HL-60/S4 treated with retinoic acid at 250 ng/mL for 4 days and 3 days (cell line): ENCODE data around the gene ZSCAN26.
"Not testable (repeated sequence)": the region's sequence is repeated elsewhere in the genome, so short reads cannot be mapped to it uniquely, and the experiment has no call there.

ENCODE experiments used
- in situ Hi-C: fragments of 300-500 bp; cut with MboI; formaldehyde crosslinking; loops from 2 replicates; pipeline ENCODE4 v1.7.0; 2022; ENCODE audit warnings: low sequenced_read_pairs

ZSCAN26 gene

DNA sequence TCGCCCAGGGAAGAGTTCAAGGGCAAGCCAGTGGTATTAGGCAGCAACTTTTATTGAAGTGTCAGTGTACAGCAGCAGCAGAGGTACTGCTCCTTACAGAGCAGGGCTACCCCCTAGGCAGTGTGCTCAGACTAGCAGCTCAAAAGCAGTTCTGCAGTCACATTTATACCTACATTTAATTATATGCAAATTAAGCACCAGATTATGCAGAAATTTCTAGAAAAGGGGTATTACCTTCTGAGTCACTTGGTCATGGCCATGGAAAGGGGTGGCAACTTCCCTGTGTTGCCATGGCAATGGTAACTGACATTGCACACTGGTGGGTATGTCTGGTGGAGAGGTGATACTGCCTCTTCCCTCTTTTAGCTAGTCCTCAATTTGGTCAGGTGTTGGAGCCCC is 12.8 kb upstream of the ZSCAN26 start:
- in situ Hi-C loops: no loop called here

DNA sequence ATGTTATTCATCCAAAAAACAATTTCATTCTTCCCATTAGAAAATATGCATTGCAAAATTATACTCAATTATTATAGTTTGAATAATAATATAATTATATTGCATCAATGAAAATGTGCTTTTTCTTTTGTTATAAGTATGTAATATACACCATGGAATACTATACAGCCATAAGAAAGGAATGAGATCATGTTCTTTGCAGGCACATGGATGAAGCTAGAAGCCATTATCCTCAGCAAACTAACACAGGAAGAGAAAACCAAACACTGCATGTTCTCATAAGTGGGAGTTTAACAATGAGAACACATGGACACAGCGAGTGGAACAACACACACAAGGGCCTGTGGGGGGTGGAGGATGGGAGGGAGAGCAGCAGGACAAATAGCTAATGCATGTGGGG is 9.9 kb upstream of the ZSCAN26 start:
- in situ Hi-C loops: no loop called here

DNA sequence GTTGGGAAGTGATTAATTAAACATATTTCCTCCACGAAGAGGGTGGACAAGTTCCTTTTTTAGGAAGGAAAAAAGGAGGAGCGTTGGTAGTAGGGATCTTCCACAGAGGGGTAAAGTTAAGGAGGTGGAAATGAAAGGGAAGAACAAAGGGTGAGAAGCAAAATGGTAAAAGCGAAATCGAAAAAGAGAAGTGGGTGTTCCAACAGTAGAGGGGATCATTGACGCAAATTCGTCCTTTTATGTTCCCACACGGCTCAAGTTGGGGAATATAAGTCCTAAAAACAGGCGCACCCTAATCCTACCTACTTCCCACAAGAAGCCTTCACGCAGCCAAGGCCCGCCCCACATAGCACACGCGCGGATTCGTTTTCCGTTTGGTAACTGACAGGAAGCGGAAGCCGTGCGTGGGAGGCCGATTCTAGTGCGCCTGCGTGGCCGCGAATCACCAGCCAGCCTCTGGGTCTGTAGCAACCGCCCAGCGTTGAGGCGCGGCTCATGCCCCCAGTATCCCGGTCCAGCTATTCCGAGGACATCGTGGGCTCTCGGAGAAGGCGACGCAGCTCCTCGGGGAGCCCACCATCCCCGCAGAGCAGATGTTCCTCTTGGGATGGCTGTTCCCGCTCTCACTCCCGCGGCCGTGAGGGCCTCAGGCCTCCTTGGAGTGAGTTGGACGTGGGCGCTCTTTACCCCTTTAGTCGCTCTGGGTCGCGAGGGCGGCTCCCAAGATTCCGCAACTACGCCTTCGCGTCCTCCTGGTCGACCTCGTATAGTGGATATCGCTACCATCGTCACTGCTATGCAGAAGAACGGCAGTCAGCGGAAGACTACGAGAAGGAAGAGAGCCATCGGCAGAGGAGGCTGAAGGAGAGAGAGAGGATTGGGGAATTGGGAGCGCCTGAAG is 7.8 kb upstream of the ZSCAN26 start, which contains the start of gene NKAPL:
Gene NKAPL, plus strand, starts transcription at position 421 of the 901 bp plus-strand sequence. Its CDS starts 75 bp downstream, at position 496.
- in situ Hi-C loops: no loop called here

DNA sequence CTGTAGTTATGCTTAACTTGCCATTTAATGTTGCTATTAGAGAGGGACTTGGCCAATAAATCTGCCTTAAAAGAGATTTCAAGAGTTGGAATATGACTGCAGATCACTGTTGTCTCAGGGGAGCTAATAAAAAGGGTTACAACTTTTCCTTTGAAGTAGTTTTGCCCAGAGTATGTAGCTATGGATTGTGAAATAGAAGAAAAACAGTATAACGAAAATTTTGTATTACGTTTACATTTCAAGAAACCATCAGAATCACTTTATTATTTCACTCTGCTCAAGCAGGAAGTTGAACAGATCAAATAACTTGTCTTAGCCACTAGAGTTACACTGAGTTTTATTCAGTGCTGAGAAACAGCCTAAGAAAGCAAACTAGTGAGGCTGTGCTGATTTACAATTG is 3.0 kb upstream of the ZSCAN26 start:
- in situ Hi-C loops: no loop called here

DNA sequence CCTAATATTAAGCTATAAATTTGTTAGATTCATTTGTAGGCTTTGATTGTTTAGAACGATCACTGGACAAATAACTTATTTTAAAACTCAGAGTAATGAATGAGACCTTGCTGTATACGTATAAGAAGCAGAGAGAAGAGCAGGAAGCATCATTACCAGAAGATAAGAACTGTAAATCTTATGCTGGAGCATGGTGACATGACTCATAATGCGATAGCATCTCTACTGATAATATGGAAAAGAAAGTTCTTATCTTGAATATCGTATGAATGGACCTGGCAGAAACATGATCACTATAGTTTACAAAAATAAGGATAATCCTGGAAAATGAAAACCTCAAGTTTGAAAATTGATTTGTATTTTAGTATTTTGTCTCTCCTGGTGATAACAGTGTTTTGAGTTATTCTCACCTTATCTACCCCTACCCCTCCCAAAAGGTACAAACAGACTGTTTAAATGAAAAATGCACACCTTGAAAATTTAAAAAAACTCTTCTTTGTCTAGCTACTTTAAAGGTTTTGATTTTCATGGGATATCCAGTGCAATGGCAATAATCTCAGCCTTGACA is 2.0 kb upstream of the ZSCAN26 start:
- in situ Hi-C loops: no loop called here

DNA sequence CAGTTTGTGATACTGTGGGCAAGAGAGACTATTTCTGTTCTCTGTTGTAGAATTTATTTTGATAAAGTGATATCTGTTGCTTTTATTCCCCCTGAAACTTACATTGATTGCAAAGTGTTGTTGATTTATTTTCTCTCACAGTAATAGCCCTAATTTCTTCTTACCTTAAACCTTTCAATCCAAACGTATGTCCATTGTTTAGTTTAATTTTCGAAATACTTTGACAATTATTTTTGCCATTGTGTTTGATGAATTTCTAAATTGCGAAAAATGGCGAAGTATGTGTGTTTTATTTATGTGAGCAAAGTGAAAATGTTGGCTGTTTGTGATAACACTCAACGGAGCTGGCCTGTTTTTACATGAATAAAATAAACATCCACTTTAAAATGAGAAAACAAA is 381 bp upstream of the ZSCAN26 start:
- in situ Hi-C loops: no loop called here

DNA sequence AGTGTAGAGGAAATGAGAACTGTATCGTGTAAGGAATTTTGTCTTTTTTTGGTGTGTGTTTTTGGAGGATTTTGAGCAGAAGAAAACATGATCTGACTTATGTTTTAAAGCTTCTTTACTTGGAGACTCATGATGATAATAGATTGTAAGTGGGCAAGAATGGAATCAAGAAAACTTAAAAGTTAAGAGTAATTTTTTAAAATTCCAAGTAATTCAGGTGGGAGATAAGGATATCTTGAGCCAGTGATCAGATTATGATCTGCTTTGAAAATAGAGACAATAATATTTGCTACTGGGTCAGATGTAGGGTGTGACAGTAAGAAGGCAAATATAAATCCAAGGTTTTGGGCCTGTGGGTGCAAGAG is 734 bp downstream of the ZSCAN26 start:
- in situ Hi-C loops: no loop called here

DNA sequence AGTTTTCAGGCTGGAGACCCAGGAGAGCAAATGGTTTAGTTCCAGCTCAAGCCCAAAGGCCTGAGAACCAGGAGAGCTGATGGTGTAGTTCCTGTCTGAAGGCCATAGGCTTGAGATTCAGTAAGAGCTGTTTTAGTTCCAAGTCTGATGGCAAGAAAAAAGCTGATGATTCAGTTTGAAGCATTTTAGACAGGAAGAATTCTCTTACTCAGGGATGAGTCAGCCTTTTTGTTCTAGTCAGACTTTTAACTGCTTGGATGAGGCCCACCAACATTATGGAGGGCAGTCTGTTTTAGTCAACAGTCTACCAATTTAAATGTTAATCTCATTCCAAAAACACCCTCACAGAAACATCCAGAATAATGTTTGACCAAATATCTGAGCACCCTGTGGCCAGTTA is 2.5 kb downstream of the ZSCAN26 start:
- in situ Hi-C loops: no loop called here

DNA sequence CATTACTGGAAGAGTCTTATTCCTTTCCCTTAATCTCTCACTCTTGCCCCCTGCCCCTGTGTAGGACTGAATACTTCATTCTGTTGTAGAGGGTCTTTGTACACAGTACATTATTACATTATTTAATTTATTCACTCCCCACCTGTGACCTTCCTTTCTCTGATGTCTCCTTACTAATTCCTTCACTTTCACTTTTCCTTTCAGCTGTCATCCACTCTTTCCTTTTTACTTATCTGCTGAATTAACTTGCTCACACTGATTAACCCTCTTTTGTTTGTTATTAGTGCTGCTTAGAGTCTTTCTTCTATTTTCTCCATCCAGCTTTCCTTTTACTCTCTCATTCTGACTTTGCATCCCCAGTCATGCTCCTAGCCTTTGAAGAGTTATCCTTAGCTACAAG is 7.9 kb downstream of the ZSCAN26 start:
- in situ Hi-C loops: no loop called here

DNA sequence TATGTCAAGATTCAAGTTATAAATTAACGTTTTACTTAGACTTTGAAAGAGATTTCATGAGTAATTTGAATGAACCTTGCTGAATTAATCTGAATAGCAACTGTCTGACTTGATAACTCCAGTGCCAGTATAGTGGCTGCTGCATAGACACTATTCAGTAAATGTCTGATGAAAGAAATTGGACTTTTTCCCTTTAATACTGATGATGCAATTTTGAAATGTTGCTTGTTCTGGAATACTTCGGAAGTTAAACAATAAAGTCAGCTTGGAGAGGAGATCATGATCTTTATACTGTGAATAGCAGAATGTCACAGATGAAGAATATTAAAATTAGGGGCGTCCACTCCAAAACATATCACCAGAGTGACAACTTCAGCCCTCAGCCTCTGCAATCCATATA is 10.8 kb downstream of the ZSCAN26 start:
- in situ Hi-C loops: no loop called here

DNA sequence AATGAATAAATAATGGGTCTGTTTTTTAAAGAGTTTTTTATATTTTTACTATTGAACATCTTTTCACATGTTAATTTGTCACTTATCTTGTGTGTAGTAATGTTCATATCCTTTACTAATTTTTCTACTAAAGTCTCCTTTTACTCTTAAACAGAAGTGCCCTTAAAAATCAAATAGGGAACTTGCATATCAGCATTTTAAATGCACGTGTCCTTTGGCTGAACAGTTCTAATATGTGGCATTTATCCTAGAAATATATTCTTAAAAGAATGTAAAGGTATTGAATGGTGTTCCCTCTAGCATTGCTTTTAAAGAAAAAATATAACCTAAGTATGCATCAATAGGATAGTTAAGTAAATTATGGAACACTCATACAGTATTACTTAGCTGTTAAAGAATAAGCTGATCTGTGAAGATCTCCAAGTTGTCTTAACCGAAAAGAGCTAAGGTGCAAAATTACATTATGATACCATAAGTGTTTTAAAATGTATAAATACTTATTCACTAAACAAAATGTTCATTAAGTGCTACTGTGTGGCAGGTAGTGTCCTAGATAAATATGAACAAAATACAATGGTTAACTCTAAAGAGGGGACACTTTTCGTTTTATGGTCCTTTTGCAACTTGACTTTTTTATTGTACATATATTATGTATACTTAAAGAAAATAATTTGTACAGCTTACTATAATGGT is 13.8 kb downstream of the ZSCAN26 start:
- in situ Hi-C loops: no loop called here

DNA sequence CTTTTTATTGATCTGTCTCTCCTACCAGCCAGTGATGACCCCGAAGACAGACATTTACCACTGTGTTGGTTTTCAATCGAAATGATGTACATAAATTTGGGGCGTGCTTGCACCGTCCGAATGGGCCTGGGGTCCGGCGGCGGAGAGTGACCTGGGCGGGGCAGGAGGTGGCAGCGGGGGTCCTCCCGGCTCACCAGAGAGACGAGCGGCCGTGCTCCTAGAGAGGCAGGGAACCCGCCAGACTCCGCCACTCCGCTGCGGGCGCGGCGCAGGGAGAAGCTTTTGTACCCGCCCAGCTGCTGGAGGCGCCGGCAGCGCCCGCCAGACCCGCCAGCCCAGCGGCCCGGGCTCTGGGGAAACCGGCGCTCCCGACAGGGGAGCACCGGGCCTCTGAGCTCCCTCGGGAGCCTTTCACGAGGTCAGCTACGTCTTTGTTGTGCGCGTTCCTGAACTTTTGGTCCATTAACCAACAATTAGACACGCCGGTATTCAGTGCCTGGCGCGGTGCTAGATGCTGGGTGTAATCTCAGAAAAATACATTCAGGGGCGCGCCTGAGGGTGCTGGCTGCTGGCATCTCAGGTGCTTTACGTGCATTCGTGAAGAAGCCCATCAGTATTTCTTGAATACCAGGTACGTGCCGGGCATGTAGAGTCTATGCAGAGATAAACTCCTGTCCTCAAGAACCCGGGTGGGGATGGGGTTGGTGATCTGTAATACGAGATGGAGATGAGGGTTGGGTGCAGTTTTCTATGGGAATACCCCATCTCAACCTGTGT is 14.5 kb downstream of the ZSCAN26 start, which contains the start of gene PGBD1:
Gene PGBD1, plus strand, starts transcription at position 285 of the 777 bp plus-strand sequence. CDS start 2,242 bp downstream, outside the sequence.
- in situ Hi-C loops: no loop called here

DNA sequence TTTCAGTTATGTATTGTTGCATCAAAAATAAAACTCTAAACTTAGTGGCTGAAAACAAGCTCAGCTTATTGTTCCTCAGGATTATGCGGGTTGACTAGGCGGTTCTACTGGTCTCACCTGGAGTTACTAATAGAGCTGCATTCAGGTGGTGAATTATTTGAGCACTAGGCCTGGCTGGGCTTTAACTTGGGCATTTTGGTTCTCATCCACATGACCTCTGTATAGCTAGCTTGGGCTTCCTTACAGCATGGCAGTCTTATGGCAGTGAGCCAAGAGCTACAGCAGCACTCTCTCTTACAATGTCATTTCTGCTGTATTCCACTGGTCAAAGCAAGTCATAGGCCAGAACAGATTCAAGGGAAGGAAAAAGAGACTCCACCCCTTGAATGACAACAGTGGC is 16.0 kb downstream of the ZSCAN26 start:
- in situ Hi-C loops: no loop called here

DNA sequence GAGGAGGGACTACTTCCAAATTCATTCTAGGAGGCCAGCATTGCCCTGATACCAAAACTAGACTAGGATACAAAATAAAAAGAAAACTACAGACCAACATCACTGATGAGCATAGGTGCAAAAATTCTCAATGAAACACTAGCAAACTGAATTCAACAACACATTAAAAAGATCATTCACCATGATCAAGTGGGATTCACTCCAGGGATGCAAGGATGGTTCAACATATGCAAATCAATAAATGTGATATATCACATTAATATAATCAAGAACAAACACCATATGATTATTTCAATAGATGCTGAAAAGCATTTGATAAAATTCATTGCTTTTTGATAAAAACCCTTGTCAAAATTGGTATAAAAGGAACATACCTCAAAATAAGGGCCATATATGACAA is 24.6 kb downstream of the ZSCAN26 start:
- in situ Hi-C loops: no loop called here

DNA sequence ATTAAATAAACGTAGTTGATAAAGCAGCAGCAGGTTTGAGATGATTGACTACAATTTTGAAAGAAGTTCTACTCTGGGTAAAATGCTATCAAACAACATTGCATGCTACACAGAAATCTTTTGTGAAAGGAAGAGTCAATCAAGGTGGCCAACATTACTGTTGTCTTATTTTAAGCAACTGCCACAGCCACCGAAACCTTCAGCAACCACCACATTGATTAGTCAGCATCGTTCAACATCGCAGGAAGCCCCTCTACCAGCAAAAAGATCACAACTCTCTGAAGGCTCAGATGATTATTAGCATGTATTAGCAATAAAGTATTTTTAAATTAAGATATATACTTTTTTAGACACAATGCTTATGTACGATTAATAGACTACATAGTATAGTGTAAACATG is 28.4 kb downstream of the ZSCAN26 start:
- in situ Hi-C loops: no loop called here

DNA sequence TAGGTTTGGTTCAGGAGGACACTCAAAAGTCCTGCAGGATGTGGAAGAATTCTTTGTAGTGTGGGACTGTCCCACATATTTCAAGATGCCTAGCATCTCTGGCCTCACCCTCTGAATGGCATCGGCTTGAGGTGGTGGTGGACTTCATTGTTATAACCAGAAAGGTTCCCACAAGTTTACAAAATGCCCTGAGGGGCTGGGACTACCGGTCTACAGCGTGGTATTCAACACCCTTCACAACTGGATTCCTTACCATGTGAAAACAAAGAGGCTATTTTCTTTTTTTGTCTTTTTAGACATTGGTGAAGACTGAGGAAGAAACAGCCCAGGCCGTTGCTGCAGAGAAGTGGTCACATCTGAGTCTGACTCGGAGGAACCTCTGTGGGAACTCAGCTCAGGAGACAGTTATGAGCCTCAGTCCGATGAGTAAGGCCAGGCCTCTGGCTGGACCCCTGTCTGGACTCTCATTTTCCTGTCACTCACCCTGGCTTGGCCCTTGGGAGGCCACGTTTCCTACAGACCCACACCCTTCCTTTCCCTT is 29.6 kb downstream of the ZSCAN26 start:
- in situ Hi-C loops: no loop called here

DNA sequence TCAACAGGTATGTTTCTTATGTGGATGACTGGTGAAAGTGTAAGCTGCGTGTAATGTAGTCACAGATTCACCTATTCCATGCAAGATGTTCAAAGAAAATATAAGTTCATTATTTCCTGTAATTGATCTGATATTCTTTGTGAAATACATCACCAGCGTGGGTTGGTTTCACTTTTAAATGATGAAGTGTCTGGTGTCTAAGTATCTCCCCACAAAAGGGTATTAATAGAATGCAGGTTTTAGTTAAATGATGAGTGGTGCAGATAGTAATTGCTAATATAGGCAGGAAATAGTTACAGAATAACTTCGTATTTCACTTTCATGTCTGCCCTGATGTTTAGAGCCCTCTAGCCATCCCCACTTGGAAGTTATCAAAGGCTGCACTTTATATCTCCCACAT is 36.6 kb downstream of the ZSCAN26 start:
- in situ Hi-C loops: no loop called here

DNA sequence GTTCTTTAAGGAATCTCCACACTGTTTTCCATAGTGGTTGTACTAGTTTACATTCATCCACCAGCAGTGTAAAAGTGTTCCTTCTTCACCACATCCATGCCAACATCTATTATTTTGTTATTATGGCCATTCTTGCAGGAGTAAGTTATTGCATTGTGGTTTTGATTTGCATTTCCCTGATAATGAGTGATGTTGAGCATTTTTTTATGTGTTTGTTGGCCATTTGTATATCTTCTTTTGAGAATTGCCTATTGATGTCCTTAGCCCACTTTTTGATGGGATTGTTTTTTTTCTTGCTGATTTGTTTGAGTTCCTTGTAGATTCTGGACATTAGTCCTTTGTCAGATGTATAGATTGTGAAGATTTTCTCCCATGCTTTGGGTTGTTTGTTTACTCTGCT is 39.4 kb downstream of the ZSCAN26 start:
- in situ Hi-C loops: not testable (repeated sequence)

DNA sequence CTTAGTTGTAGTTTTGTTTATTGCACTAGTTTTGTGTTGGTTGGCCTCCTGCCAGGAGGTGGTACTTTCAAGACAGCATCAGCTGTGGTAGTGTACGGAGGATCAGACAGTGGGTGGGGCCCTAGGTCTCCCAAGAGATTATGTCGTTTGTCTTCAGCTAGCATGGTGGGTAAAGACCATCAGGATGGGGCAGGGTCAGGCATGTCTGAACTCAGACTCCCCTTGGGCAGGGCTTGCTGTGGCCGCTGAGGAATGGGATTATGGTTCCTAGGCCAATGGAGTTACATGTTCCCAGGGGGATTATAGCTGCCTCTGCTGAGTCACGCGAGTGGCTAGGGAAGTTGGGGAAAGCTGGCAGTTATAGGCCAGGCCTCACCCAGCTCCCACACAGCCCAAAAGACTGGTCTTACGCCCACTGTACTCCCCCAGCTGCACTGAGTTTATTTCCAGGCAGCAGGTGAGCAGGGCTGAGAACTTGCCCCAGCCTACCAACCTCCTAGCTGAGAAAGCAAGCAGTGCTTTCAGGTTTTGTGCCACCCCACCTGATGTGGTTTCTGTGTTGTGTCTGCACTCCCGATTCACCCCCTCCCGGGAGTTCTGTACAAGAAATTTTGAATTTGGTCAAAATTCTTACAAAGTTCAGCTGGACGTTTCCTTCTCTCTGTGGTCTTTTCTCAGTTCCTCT is 44.3 kb downstream of the ZSCAN26 start:
- in situ Hi-C loops: no loop called here

DNA sequence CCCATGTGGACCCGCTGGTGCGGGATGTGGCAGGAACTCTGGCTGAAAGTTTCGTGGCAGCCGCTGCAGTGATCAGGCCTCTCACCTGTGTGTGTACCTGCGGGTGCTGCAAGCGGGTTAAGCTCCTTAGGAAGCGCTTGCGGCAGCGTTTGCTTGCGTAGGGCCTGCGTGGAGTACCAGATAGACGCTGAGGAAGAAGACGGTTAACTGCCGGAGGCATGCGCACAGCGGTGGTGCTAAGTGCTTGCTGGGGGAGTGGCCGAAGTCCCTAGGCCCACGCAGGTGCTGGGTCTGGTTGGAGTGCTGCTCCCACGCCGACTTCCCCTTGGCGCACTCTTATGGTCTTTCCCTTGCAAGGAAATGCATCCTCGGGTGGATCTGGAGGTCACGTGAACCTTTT is 46.0 kb downstream of the ZSCAN26 start:
- in situ Hi-C loops: no loop called here
